NCI-H2029 (cell line): ENCODE results near the gene DRC1.

Source experiments
- DNase-seq: peaks from one replicate; lab custom pipeline; 2025; lab: John Stamatoyannopoulos, UW

The DRC1 gene

DNA sequence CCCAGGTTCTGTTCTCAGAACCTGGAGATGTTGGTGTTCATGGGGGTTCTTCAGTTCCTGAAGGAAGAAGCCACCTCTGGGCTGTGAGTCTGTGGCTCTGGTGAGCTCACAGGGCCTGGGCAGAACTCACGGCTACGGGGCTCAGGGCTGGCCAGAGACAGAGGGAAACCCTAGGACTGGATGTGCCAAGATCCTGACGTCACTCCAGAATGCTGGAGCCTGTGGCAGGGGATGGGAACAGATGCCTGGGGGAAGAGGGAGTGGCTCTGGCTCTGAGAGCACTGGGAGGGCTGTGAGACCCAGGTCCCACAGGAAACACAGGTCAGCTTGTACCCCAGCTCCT, 76.2 kb downstream of the DRC1 start, which contains the start of gene OTOF:
Gene OTOF (minus strand): TSS at position 214 of the 343 bp plus-strand sequence.
- no peak for DNase-seq

DNA sequence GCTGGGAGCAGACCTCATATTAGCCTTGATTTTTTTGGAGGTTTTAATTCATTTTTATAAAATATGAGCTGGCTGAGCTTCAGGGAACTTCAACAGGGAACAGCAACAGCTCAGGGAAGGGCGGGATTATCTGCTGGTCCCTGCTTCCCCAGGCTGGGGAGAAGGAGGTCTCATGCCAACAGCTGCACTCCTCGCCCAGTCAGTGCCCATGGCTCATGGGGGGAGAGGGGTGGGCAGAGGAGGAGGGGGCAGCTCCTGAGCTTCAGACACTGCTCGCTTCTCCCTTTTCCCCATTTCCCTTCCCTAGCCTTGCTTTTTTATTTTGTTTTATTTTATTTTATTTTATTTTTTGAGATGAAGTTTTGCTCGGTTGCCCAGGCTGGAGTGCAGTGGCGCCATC, 76.6 kb downstream of the DRC1 start:
- DNase-seq: no peak

DNA sequence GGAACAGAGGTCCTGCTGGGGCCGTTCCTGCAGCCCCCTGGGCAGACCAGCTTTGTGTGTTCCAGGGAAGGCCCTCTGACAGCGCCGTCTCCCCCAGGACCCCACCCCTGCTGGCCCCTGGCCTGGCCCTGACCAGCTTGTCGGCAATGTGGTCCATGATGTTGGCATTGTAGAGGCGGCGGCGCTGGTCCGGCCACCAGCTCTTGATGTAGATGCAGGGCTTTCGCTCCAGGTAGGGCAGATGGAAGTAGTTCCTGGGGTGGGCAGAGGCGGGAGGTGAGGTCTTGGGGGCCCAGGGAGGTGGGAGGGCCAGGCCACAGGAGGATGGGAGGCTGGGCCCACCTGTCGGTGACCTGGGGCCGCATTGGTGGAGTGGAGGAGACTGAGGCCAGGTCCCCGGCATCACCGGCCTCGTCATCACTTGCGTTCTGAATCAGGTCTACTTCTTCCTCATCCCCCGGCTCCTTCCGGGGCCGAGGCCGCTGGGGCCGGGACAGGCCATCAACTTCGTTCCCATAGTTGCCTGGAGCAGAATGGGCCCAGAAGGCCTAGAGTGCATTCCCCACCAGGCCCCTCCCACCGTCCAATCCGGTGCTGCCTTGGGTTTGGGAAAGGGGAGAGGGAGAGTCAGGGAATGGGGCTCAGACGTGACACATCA, 77.5 kb downstream of the DRC1 start:
- no peak for DNase-seq

- DNase-seq: no peak
These were observed 78.3 kb downstream of the DRC1 start for GRCh38 chr2:26479789-26480565.

- no peak for DNase-seq
These were observed 79.1 kb downstream of the DRC1 start for GRCh38 chr2:26480566-26481423.

GRCh38 chr2:26481706-26482105, 80.0 kb downstream of the DRC1 start:
- no peak for DNase-seq

DNA sequence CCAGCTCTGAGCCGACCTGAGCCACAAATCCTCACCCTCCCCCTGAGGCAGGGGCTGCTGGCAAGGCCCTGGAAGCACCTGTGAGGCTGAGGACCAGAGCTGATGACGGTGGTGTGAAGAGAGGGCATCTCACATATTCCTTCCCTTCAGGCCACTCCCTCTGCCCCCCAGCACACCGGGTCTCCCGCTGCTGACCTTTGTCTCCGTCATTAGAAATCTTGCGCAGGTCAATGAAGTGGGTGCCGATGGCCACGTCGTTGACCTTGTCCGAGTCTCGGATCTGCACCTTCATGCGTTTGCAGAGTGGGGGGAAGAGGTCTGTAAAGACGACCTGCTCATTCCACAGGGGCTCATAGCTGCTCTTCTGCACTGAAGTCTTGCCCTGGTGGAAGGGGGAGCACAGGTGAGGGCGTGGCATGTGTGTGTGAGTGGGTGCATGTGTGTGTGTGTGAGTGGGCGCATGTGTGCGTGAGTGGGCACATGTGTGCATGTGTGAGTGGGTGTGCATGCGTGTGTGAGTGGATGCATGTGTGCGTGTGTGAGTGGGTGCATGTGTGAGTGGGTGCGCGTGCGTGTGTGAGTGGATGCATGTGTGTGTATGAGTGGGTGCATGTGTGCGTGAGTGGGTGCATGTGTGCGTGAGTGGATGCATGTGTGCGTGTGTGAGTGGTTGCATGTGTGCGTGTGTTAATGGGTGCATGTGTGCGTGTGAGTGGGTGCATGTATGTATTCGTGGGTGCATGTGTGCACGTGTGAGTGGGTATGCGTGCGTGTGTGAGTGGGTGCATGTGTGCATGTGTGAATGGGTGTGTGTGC, 80.7 kb downstream of the DRC1 start:
- no peak for DNase-seq

DNA sequence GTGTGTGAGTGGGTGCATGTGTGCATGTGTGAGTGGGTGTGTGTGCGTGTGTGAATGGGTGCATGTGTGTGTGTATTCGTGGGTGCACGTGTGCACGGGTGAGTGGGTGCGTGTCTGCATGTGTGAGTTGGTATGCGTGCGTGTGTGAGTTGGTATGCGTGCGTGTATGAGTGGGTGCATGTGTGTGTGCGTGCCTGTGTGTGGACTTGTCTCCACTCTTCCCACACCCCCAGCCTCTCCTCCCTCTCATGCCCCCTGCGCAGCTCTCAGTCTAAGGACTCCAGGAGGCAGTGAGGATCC, 81.3 kb downstream of the DRC1 start:
- DNase-seq: no peak

DNA sequence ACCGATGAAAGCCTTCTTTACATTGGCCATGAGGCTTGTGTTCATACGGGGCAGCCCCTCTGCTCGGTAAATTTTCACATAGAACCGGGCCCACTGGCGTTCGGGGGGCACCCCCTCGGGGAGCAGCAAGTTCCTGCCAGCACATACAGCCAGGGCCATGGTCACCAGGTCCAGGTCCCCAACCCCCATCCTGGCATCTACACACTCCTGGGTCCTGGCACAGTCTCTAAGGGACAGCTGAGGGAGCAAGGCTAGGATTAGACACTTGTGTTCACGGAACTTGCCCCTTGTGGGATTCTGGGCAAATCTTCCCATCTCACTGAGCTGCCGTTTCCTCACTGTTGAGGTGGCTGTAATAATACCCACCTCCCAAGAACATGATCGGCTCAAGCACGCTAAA, 81.8 kb downstream of the DRC1 start:
- no peak for DNase-seq

GRCh38 chr2:26483957-26484565, 82.3 kb downstream of the DRC1 start:
- DNase-seq: no peak

GRCh38 chr2:26484579-26484978, 82.9 kb downstream of the DRC1 start:
- DNase-seq: no peak

GRCh38 chr2:26485099-26485498, 83.4 kb downstream of the DRC1 start:
- DNase-seq: no peak

GRCh38 chr2:26485725-26486418, 84.2 kb downstream of the DRC1 start:
- DNase-seq: no peak

GRCh38 chr2:26486789-26487188, 85.1 kb downstream of the DRC1 start:
- no peak for DNase-seq

- no peak for DNase-seq
These were observed 85.5 kb downstream of the DRC1 start for GRCh38 chr2:26487192-26487591.

- DNase-seq: no peak
These were observed 86.9 kb downstream of the DRC1 start for GRCh38 chr2:26488463-26489212.

DNA sequence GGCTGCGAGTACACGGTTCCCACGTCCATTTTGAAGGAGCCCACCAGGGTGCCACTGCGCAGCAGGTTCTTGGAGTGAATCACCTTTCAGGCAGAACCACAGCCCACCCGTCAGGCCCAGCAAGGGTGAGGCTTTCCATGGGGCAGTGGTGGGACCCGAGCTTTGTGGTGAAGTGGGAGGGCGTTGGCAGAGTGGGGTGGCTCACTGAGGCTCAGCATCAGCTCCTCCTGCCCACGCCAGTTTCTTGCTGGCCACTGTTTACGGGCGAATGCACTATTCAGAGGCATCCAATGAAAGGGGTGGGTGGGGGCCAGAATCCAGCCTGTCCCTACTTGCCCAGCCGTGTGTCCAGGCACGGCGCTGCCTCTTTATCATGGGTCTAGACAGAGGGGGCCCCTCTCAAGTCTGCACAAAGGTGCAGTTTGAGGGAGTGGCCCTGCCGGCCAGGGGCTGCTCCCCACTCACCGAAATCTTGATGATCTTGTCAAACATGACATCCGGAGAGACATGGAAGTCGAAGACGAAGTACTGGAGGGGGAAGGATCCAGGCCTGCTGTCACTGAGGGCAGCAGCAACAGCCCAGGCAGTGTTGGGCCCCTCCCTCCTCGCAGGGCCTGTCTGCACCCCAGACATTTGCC, 87.6 kb downstream of the DRC1 start:
- no peak for DNase-seq

- DNase-seq: no peak
These were observed 89.9 kb downstream of the DRC1 start for GRCh38 chr2:26491563-26492167.

GRCh38 chr2:26492749-26493515, 91.2 kb downstream of the DRC1 start:
- DNase-seq: no peak
